Breast epithelium (tissue), 3 donors: ENCODE results near the gene ACADS.

ENCODE experiments used
- CTCF ChIP-seq, 3 donors: fragments of 450-650 bp; IDR thresholded peaks; one replicate each; pipeline ENCODE4 v1.5.1; 2016 to 2017; ENCODE audit warnings: antibody characterized with exemption in 3 of 3, mild to moderate bottlenecking in 3 of 3, moderate library complexity in 3 of 3
- POLR2AphosphoS5 ChIP-seq, 3 donors: sonication (generic); formaldehyde crosslinking; IDR thresholded peaks; one replicate each; pipeline ENCODE4 v1.6.1; 2017; ENCODE audit warnings: antibody characterized with exemption in 3 of 3

- no peak for TF ChIP-seq CTCF (IDR thresholded peaks at IDR 0.05)
- no peak for TF ChIP-seq POLR2AphosphoS5 (IDR thresholded peaks at IDR 0.05)
Measured at GRCh38 chr12:120761519-120761934, 35.9 kb downstream of the ACADS start.
